AG08395 (cell line): ENCODE measurements around the gene GPBP1.
"Not testable (repeated sequence)": the region's sequence is repeated elsewhere in the genome, so short reads cannot be mapped to it uniquely, and the experiment has no call there.

Experiments used
- DNase-seq: peaks from one replicate; pipeline ENCODE4 v3.0.0; 2012; ENCODE audit warnings: mixed read lengths, low spot score

Gene GPBP1

DNA sequence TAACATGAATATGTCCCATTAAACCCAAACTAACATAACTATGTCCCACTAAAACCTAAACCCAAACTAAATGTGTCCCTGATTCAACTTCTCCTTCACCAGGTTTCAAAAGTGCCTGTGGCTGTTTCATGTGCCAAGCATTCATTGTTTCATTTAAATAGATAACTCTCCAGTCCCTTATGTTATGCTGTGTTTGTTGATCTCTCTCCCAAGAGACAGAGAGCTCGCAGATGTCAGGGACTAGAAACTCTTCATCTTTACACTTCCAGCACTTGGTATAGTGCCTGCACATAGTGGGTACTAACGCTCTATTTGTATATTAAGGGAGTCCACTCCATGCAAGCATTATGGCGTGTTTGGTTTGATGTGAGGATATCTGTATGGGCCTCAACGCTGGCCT, 118.0 kb downstream of the GPBP1 start:
- DNase-seq: no peak

DNA sequence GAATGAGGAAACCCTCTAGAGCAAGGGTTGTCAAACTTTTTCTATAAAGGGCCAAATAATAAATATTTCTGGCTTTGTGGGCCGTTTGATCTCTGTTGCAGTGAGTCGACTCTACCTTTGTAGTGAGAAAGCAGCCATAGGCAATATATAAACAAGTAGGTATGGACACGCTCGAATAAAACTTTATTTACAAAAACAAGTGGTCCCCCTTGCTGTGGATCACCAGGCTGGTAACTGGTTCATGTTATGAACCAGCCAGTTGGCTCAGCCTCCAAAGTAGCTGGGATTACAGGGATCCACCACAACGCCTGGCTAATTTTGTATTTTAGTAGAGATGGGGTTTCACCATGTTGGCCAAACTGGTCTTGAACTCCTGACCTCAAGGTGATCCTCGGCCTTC, 118.5 kb downstream of the GPBP1 start:
- DNase-seq: no peak

DNA sequence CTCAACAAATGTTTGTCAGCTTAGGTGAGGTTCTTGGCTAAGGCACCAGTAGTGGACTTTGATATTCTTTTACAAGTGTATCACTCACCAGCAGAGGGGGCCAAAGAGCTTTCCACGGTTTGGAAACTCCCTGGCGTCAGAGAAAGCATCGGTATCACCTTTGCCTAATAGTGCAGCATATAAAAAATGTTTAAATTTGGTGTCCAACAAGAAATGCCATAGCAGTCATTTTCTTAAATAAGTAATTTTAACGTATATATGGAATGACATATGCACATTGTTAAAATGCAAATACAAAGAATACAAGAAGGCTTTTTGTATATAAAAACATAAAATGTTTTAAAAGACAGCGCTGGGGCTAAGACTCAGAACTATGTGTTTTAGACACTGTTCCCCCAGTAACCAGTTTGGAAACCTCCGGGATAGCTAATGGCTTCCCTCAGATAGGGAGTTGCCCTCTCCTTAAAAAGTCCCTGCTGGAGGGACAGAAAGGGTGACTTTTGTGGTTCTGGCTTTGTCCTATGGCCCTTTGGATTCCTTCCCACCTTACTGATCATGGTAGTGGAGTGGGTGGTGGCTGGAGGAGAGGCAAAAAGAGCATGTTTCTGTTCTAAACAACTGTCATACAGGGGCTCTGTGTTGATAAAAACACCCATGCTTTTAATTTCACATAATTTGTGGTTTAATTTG, 124.6 kb downstream of the GPBP1 start:
- DNase-seq: peak; percentile 69

DNA sequence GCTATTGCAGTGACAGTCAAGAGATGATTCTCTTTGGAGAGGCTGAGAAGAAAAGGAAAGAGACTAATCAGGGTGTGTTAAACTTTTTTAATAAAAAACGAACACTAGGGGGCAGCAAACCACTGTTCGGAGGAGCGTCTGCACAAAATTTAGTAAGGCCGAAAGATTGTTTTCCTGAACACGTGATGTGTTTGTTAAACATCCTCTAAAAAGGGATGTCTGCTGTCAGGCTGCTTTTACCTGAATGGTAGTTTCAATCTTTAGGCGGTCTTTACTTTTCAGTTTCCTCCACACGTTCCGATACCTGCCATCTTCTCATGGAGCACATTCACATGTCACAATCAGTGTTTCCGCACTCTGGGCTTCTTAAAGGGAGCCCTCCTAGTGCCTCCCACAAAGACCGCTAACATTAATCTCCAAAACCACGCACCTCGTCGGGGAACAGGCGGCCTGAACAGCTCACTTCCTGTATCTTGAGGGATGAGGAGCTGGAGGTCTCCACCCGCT, 125.2 kb downstream of the GPBP1 start:
- DNase-seq: peak; percentile 70

DNA sequence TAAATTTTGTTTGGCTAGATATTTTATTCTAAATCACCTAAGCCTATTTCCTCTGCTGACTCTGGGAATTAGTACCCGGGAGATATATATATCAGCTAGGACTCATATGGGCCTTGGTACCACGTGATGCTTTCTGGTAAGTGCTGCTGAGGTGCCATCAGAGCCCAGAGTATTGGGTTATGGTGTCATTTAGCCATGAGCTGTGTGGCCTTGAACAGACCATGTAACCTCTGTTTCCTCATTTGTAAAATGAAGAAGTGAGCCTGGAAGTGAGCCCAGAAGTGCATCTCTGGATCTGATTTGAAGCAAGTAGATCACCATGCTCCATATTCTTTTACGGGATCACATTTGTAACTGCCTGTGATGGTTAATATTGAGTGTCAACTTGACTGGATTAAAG, 126.1 kb downstream of the GPBP1 start:
- DNase-seq: no peak

DNA sequence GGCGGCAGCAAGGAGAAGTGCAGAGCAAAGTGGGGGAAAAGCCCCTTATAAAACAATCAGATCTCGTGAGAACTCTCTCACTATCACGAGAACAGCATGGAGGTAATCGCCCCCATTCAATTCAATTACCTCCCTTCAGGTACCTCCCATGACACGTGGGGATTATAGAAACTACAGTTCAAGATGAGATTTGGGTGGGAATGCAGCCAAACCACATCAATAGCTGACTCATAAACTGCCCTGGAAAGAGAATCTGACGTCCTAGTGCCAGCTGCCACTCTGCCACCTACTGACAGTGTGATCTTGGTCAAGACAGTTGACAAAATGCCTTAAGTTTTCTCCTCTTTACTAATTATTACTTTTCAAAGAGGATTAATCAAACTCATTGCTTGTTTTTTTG, 128.3 kb downstream of the GPBP1 start:
- no peak for DNase-seq

DNA sequence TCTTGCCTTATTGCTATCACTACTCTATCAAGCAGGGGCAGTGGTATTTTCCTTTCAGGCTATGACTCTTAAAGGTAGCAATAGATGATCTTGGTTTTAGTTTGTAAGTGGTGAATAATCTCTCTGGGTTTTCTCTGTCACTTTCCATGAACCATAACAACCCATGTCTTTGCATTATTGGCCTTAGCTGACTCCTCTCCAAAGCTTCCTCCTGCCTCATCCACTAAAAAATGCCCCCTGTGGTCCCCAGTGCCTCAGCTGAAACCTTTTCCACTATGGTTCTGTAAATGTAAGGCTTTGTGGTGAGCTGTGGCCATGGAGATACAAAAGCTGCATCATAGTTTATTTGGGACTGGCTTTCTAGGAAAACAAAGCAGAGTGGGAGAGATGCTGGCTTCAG, 128.8 kb downstream of the GPBP1 start:
- DNase-seq: no peak

DNA sequence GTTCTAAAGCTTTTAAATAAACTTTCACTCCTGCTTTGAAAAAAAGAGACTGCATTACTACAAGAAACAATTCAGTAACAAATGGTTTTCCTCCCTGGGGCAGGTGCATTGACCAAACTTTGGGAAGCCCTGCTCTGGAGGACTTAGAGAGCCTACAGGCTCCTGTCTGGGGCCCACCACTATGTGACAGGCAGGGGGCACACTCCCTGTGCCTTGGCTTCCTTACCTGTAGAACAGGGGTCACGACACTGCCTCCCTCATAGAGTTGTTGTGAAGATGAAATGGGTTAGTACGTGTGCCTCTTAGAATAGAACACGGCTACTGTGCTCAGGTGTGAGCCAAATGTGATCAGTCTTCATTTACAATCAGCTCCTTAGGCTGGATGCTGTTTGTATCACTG, 130.1 kb downstream of the GPBP1 start:
- no peak for DNase-seq

DNA sequence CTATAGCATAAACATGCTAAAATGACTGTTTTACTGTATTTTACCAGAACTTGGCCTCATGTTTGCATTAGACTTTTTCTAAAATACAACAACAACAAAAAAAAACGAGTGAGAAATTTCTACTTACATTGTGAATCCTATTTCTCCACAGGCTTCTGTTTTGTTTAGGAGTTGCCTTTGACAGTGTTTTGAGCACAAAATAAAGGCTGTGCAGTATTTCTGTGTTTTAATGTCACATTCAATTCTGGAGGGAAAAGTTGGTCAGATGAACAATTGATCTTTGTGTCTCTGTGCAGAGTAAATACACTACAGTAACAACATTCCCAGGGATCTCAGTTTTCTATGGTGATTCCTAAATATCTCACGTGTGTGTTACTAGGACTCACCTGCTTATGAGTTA, 131.1 kb downstream of the GPBP1 start:
- DNase-seq: no peak

DNA sequence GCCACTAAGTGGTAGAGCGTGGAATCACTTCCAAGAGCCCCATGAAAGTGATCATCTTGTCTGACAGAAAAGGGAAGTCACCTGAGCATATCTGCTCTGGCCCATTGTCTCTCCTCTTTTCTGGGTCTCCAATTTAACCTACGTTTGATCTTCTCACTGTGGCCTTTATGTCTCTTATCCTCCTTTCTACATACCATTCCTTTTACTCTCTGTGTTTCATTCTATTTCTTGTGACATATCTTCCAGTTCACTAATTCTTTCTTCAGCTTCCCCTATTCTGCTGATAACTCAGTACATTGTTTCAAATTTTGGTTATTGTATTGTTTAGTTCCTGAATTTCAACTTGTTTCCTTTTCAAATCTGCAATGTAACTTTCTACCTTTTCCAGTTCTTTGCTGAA, 132.5 kb downstream of the GPBP1 start:
- no peak for DNase-seq

DNA sequence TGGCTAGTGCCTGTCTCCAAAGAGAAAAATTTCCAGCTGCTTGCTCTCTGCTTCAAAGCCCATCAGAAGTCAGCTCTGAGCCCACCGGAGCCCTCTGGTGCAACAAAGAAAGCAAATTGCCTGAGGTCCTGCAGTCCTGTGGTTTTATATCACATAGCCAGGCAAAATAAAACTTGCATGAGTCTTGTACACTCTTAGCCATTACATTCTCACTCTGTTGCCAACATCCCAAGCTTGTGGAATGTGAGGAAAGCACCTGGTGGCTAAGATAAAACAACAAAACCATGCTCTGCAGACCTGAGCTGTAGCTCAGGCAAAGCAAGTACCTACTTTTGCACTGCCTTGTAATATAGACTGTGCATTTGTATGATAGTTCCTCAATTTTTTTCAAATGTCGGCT, 133.7 kb downstream of the GPBP1 start:
- DNase-seq: no peak

DNA sequence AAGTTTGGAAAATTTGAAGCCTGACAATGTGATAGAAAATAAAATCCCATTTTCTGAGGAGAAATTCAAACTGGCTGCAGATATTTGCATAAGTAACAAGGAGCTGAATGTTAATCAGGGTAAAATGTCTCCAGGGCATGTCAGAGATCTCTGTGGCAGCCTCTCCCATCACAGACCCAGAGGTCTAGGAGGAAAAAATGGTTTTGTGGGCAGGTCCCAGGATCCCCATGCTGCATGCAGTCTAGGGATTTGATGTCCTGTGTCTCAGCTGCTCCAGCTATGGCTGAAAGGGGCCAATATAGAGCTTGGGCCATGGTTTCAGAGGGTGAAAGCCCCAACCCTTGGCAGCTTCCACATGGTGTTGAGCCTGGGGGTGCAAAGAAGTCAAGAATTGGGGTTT, 135.2 kb downstream of the GPBP1 start:
- not testable (repeated sequence) for DNase-seq

DNA sequence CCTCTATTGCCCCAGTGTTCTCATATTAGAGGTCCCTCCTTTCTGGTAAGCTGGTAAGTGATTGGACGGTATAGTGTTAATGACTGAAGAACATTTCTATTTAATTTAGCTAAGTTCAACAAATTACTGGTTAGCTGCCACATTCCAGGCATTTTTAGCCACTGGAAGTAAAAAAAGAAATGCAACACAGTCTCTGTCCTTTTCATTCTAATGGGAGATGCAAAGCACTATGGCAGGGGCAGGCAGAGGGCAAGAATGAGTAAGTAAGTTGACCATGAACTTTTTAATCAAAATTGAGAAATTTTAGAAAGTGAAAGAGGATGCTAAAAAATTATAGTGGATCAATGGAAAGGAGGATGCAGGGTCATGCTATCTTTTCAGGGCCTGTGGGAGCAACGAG, 137.4 kb downstream of the GPBP1 start:
- no peak for DNase-seq

DNA sequence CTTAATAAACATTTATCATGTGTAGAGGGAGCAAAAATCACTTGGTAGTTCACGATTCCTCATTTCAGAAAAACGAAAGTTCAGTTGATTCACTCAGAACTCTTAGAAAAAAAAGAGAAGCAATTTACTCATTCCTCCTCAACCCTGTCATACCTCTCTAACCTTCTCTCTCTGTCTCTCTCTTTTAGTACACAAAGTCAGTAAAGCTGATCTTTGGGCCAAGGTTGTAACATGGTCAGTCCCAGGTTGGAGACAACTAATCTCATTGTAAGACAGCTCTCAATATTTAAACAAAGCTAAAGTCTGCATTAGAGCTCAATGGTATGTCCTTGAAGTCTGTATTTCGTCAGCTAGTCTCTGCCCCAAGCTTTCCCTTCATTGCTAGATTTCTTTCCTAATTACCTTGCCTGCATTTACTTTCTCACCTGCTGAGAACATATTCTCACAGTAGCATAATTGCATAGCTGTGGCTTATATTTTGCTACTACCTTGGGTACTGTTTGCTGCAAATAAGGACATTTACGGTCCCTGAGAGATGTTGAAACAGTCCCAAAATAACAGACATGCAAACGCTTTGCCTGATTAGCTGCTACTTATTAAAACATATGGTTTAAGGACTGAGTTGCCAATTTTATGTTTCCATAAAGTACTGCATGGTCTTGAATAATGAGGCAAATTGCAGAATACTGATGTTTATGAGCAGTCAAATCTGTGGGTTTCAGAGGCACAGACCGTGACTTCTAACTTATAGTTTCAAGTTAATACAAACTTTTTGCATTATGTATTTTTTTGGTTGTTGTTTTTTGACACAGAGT, 138.3 kb downstream of the GPBP1 start:
- no peak for DNase-seq

DNA sequence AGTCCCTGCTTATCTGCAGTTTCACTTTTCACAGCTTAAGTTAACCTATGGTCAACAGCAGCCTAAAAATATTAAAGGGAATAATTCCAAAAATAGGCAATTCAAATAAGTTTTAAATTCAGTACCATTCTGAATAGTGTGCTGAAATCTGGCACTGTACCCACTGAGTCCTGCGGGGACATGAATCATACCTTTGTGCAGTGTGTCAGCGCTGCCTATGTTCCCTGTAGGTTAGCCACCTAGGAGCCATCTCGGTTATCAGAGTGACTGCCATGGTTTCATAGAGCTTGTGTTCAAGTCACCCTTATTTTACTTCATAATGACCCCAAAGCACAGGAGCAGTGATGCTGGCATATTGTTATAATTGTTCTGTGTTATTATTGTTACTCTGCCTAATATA, 139.9 kb downstream of the GPBP1 start:
- DNase-seq: no peak
